Eye (tissue), 1 donor: ENCODE measurements around the gene EPB41L4B.
"Not testable (repeated sequence)": the region's sequence is repeated elsewhere in the genome, so short reads cannot be mapped to it uniquely, and the experiment has no call there.

Experiments
- DNase-seq: peaks from one replicate; pipeline ENCODE4 v3.0.0-alpha.2; 2015

Gene EPB41L4B

GRCh38 chr9:109241207-109241606, 79.7 kb downstream of the EPB41L4B start:
- DNase-seq, result no peak

DNA sequence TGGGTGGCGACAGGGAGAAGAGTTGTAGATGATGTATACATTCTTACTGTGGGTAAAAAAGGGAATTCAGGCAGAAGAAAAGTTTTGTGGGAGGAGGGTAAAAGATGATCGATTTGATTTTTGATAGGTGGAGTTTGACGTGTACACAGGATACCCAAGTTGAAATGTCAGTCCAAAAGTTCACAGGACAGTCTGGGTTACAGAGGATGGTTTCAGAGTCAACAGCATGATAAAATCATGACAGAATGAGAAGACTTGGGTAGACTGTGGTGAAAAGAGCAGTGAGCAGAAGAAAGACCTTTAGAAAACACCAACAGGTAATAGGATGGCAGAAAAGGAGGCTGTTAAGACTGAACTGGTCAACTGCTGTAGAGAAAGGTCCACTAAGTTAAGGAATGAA, 81.6 kb downstream of the EPB41L4B start:
- DNase-seq, result no peak

- DNase-seq, result no peak
Measured at GRCh38 chr9:109238655-109239054, 82.2 kb downstream of the EPB41L4B start.

DNA sequence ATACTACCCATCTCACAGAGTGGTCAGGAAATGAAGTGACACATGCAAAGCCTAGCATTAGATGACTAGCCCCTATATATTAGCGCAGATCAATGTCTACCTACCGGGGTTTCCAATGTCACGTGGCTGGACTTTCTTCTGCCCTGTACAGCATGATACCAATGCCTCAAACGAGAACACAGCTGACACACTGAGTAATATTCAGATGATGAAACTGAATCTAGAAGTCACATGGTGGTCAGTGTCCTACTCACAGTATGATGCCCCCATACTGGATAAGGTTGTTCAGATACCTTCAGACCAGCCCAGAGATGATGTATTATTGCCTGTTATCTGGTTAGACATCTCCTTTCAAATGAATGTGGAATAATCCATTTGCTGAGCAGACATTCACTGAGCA, 82.7 kb downstream of the EPB41L4B start:
- no peak for DNase-seq

GRCh38 chr9:109232449-109233237, 88.2 kb downstream of the EPB41L4B start:
- DNase-seq, result peak; percentile 26

DNA sequence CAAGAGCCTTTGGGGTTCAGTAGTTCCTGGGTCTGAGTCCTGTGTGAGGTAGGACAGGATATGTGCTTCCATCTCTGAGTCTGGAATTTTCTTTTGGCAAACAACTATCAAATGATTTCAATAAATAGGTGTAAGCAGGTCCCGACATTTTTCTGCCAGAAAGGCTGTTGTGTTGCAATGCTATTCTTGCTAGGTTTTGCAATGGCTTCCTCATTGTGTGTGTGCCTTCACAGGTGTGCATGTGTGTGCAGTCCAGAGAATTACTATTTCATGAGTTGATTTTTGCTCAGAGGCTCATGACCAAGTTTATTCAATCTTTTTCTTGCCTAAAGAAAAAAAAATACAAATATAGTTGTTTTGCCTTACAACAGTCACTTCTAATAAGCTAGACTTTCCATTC, 89.3 kb downstream of the EPB41L4B start:
- DNase-seq, result no peak

- DNase-seq, result no peak
Measured at GRCh38 chr9:109230277-109230676, 90.6 kb downstream of the EPB41L4B start.

- DNase-seq, result no peak
Measured at GRCh38 chr9:109229682-109230081, 91.2 kb downstream of the EPB41L4B start.

- DNase-seq, result no peak
Measured at GRCh38 chr9:109228093-109228642, 92.7 kb downstream of the EPB41L4B start.

GRCh38 chr9:109225629-109226028, 95.2 kb downstream of the EPB41L4B start:
- no peak for DNase-seq

GRCh38 chr9:109224751-109225150, 96.1 kb downstream of the EPB41L4B start:
- no peak for DNase-seq

- not testable (repeated sequence) for DNase-seq
Measured at GRCh38 chr9:109218242-109218641, 102.6 kb downstream of the EPB41L4B start.

DNA sequence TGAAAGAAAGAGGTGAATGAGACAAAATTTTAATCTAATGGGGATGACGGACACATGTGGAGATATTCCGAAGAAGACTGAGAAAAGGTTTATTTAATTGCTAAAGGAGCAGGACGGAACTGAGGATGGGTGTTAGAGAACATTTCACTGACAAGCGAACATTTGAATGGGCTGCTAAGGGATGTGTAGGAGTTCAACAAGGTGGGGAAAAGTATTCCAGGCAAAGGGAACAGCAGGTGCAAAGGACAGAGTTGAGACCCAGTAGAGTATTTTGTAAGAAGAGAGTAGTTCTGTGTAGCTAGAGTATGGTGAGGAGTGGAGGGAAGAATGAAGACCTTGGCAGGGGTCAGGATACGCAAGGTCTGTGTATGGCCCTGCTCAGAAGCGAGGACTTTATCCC, 106.4 kb downstream of the EPB41L4B start:
- no peak for DNase-seq

DNA sequence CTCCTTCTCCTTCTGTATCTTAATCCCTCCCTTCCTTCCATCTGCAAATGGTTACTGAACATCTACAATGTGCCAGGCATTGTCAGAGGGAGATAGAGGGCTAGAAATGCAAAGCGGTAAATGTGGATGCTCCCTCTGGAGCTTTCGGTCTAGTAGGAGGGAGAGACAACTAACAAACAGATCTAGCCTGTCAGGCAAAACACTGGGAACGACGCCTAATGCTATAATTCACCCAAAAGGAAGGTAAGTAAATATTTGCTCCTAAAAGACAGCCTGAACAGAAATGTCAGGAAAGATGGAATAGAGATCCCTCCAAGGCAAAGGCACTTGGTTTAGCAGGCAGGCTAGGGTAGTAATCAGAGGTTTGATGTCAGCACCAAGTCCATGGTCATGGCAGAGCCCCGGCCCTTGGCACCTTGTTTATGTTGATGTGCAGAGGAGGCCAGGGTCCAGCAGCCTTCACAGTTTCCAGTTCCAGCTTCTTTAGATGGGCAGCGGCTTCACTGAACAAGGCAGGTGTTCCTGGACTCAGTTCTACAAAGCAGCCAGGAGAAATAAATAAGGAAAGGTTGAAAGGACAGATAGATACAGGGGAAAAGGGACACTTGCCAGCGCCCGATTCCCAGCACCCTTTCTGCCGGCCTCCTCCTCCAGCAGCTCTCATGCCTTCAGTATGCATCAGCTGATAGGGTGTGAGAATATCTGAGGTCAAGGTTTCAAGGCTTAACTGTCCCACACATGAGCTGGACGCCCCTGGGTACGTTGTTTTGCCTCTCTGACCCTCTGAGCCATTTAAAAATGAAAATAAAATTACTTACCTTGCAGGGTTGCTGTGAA, 107.4 kb downstream of the EPB41L4B start:
- DNase-seq, result no peak

- no peak for DNase-seq
Measured at GRCh38 chr9:109212768-109213167, 108.1 kb downstream of the EPB41L4B start.

GRCh38 chr9:109206670-109207069, 114.2 kb downstream of the EPB41L4B start:
- no peak for DNase-seq

DNA sequence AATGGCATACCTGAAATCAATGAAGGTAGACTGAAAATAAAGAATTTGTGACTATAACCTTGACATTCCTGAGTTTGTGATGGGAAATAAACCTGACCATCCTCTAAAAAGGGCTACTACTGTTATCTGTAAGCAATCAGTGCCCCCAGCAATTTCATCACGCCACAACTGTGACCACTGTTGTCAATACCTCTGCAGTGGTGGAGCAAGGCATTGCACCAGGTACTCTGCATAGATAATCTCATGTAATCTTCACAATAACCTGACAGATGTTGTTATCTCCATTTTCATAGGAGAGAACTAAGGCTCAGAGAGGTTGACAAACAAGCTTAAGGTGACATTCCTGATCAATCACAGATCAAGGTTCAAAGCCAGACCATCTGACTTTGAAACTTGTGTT, 115.3 kb downstream of the EPB41L4B start:
- no peak for DNase-seq

- peak; percentile 49 for DNase-seq
Measured at GRCh38 chr9:109203761-109204360, 117.0 kb downstream of the EPB41L4B start.

DNA sequence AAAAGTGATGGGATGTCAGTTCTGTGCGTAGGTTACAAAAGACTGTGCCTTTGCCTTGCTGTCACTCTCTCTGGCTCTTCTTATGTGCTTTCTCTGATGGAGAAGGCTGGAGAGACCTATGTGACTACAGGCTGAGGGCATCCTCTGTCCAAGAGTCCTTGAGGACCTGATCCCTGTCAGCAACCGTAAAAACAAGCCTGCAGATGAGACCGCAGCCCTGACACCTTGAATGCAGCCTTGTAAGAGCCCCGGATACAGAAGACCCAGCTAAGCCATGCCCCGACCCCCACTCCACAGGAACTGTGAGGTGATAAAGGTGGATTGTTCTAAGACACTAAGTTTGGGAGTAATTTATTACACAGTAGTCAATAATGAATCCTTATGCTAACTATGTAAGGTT, 121.2 kb downstream of the EPB41L4B start:
- no peak for DNase-seq

DNA sequence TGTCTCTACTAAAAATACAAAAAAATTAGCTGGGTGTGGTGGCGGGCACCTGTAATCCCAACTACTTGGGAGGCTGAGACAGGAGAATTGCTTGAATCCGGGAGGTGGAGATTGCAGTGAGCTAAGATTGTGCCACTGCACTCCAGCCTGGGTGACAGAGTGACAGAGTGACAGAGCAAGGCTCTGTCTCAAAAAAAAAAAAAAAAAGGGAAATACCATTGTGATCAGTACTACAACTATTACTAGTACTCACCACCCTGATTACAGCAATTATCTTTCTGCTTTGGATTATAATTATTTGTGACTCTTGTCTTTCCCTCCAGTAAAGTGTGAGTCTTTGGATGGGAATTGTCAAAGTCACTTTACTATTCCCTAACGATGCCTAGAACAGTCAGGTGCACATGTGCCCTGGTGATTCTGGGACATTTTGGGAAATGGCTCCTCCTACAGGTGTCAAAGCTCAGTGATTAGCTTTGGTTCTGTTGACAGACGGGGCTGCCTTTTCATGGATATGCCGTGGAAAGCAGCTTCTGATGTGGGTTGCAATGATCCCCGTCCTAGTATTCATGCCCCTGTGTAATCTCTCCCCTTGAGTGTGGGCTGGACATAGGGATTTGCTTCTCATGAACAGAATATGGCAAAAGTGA, 122.0 kb downstream of the EPB41L4B start:
- no peak for DNase-seq

DNA sequence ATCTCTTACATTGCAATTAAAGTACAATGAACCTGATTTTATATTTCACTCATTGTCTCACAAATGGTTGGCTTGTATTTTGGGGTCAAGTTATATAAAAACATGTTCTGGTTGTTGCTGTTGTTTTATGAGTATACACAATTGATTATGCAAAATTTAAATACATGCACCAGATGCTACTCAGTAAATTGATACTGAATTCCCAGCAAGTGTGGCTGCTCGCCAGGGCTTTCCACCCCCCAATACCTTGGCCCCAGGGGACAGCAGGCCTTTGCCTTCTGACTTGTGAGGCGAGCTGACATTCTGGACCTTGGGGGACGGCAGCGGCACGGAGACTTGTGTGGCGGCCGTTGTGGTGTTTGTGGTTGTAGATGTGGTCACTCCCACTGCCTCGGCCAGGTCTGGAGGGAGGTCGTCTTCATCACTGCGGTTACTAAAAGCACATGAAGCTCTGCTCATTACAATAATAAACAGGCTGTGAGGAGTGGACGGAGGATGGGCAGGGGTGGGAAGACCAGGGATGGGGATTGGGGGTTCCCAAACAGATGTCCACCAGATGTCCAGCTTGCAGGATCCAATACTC, 126.8 kb downstream of the EPB41L4B start:
- no peak for DNase-seq

- DNase-seq, result peak; percentile 71
Measured at GRCh38 chr9:109192732-109193361, 128.0 kb downstream of the EPB41L4B start.
